NCI-H2107 (cell line): ENCODE data around the gene C1QTNF9B.

Experiments used
- DNase-seq: peaks from one replicate; lab custom pipeline; 2025; lab: John Stamatoyannopoulos, UW

Gene C1QTNF9B

DNA sequence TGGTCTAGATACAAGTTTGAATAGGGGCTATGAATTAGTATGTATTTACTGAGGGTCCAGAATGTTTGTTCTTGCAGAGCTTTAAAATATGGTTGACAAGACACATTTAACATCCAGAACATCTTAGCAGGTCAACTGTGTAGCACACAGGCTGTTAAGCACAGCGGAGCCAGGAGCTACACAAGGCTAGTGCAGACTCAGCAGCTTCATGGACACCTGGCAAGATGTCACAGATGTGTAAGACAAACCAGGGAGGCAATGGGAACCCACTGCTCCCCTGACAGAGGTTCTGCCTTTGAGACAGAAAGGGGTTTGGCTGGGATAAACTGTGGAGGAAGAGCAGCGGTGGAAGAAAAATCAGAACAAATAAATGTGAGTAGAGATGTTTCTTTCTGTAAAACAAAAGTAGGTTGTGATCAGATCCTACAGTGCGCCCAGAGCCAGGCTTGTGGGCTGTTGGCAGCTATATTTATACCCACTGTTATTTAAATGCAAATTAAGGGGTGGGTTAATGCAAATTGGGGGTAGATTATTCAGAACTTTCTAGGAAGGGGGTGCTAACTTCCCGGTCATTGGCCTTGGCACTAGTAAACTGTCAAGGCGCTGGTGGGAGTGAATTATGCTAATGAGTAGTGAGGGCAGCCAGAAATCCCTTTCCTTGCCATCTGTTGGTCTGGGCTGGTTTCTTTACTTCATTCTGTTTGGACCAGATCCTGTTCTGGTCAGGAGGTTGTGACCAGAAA, 41.1 kb downstream of the C1QTNF9B start:
- no peak for DNase-seq

DNA sequence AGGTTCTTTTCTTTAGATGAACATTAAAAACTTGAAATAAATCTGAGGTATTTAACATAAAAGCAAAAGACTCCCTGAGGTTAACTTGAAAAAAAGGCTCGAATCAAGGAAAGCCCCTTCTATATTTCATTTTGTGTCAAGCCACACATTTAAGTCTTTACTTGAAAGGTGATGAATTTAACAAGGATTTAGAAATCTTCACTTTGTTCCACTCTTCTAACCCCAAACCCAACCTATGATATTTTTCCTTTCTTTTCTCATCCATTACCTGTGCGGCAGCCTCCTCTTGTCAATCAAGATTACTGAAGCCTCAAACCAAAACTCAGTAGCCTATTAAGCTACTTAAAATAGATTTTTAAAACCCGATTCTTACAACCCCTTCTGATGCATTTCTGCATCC, 41.9 kb downstream of the C1QTNF9B start:
- DNase-seq = no peak

DNA sequence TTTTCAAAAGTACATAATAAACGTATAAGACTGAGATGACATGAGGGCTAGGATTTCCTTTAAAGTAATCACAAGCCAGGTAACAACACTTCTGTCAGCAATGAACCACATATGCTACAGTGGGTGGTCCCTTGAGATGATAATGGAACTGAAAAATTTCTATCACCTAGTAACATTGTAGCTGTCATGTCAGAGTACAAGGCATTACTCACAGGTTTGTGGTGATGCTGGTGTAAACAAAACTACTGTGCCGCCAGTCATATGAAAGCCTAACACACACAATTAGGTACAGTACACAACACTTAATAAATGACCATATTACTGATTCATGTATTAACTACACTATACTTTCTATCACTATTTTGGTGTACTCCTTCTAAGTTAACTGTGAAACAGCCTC, 45.0 kb downstream of the C1QTNF9B start:
- no peak for DNase-seq

DNA sequence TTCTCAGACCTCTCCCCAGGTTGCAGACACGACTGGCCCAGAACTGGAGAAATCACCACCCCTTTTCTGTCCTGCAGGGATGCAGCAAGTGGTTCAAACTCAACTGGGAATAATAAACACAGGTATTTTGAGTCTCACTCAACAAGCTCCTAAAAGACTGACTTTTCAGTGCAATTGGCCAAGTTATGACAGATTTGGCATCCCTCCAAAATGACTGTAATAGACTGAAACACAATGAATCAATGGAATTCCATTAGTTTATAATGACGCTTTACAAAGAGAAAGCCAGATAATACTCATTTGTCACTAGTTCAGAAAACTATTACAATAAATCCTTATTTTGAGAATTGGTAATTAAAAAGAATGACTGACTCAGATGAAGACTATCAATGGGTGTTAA, 46.2 kb downstream of the C1QTNF9B start:
- no peak for DNase-seq

DNA sequence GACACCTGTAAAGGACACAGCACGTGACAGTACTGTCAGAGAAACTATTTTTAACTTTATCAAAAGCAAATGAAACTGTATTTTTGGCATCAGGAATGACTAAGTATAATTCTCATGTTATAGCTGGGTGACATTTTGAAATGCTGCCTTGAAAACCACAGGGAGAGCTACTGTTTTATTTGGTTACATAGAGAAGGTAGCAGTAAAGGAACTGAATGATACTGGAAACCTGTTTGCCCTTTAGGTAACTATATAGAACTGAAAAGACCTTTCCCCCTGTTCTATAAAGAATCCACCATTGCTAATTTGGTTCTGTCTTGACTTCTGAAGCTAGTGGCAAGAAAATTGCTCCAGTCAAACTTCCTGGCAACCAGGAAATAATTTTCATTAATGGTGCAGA, 47.2 kb downstream of the C1QTNF9B start:
- no peak for DNase-seq

DNA sequence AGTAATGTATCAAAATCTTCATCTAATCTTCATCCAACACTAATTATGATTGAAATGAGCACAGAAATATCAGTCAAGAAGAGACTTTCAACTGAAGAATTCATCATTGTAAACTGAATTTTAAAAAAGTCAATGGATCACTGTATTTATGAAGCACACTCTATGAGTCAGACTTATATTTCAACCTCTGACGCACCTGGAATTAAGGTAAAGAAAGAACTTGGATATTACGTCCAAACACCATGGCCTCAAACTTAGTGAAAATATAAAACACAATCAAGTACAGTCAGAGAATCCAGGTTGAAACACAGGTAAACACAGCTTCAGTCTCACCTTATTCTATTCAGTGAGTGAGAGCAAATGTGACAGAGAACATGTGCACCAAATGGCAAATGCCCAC, 47.6 kb downstream of the C1QTNF9B start:
- no peak for DNase-seq

DNA sequence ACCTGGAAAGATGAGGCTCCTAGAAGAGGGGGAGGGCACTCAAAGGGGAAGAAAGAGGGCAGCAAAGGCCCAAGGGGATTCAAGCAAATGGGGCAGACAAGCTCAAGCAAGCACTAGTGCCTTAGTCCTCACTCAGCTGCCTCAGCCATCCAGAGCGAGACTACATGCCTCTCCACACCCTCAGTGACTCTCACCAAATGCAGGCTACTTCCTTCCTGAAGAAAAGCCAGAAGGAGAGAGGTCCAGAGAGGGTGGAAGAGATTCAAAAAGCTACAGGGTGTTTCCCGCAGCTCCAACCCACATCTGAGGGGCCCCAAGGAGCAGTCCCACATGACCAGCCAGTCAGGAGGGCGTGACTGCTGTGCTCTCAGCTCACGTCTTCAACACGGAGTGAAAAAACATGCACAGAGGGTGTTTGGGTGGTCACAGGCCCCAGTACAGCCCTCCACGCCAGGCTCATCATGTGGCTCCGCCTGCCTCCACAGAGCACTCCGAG, 48.6 kb downstream of the C1QTNF9B start:
- DNase-seq = no peak

DNA sequence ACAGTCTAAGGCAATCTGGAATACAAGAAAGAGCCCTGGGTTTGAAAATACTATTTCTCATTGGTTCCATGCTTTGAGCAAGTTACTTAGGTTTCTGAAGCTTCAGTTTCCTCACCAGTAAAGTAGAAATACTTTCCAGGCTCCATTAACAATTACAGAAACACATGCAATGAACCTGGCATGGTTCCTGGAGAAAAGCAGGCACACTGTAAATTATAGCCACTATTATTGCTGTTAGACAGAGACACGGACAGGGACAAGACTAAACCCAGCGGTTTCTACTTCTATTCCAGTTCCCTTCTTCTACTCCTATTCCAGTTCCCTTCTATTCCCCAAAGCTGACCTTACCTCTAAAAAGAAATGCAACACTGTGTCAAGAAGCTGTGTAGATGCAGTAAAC, 49.3 kb downstream of the C1QTNF9B start:
- no peak for DNase-seq

DNA sequence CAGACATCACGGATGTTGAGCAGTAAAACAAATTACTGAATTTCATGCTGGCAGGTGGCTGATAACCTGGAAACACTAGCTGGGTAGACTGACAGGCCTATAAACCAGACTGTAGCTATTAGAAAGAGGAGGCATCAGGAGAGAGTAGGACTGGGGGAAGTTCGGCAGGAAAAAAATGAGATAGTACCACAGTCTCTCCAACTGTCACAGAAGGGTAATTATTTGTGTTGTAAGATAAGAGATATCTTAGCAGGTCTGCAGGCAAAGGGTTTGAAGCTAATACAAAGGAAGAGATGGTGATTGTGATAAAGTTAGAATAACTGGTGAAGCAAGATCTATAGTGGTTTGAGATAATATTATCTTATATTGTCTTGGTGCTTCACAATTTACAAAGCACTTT, 49.8 kb downstream of the C1QTNF9B start:
- DNase-seq = no peak

DNA sequence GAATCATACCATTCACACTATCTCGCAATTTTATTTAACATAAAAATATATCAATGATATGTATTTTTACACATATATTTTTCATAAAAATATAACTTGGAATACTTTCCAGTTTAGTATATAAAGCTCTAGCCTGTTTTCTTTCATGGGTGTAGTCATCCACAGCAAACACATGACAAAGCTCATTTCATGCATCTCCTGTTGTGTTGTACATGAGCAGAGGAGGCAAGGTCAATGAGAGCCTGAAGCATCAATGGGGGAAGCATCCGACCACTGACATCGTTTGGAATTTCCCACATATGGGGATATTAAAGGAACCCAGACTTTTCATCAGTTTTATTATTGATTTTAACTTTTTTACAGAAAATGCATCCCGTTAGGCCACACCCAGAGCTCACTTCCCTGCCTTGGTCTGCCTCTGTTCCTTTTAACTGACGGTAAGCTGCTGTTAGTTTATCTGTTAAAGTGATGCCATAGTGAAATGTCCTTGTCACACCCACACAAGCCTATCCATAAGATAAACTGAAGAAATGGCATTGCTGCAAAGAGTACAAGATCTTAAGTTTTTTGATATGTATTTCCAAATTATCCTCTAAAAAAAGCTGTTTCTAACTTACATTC, 52.1 kb downstream of the C1QTNF9B start:
- no peak for DNase-seq

DNA sequence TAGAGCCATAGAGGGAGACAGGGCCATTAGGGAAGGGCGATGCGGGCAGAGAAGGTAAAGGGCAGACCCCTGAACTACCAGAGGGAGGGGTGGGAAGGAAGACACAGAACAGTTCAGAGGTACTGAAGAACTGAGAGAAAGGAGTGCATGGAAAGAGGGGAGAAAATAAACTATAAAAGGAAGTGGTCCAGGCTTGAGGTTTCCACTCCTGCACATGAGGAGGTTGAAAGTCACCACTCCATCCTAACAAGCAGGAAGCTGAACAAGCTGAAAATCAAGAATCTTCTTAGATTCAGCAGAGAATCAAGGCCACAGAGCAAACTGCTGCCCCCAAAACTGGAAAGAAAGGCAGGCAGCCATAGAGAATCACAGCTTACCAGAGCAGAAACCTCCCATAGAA, 53.2 kb downstream of the C1QTNF9B start:
- no peak for DNase-seq

DNA sequence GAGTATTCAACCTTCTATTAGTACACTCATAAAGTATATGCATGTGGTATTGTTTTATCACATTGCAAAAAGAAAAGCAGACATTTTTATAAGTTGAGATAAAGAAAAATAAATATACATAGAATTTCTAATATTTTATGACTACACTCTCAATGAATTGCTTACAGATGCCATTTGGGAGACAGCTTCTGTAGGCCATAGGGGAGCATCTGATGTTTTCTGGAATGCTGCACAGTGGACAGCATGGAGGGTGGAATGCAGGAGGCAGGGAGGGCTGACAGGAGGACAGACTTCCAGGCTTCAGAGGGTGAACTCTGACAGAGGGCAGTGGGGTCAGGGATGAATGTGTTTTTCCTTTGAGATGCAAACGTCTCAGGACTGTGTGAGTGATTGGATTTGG, 53.9 kb downstream of the C1QTNF9B start:
- no peak for DNase-seq

DNA sequence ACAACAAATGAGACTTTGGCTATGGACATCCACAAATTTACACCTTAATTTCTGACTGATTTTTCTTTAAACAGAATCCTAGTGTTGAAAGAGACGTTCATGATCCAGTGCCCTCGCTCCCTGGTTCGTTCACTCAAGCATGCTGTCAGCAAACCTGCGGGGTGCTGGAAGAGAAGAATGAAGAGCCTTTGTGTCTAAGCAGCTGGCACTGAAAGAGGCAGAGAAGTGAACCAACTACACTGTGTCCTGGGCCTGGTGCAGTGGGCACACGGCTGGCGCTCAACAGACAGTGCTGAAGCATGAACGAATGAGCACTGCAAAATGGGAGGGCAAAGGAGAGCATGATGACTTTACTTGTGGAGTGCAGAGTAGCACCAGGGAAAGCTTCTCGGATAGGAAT, 54.9 kb downstream of the C1QTNF9B start:
- no peak for DNase-seq
